Raji (cell line): ENCODE measurements around the gene SEC31A.

Source experiments
- POLR2A ChIP-seq: IDR thresholded peaks from 2 replicates; pipeline ENCODE4 v1.6.1; 2011; ENCODE audit warnings: low read depth, low read length, control low read depth; ENCODE audit not compliant: insufficient read depth

Gene SEC31A

GRCh38 chr4:82890901-82891706, at the start of gene SEC31A:
TSS of gene SEC31A (minus strand) at chr4:82891153. CDS start at chr4:82881936, 9,217 bp downstream.
- TF ChIP-seq POLR2A = peak; percentile 97

GRCh38 chr4:82939414-82939813, 48.5 kb upstream of the SEC31A start:
- no peak for TF ChIP-seq POLR2A

- no peak for TF ChIP-seq POLR2A
Observed at GRCh38 chr4:82934441-82934840, 43.5 kb upstream of the SEC31A start.

GRCh38 chr4:82930848-82931755, 40.1 kb upstream of the SEC31A start:
- no peak for TF ChIP-seq POLR2A

- TF ChIP-seq POLR2A = no peak
Observed at GRCh38 chr4:82921795-82922194, 30.8 kb upstream of the SEC31A start.

- TF ChIP-seq POLR2A = no peak
Observed at GRCh38 chr4:82919386-82919785, 28.4 kb upstream of the SEC31A start.

- TF ChIP-seq POLR2A = no peak
Observed at GRCh38 chr4:82918091-82918490, 27.1 kb upstream of the SEC31A start.

- no peak for TF ChIP-seq POLR2A
Observed at GRCh38 chr4:82913305-82913704, 22.4 kb upstream of the SEC31A start.

GRCh38 chr4:82909326-82909725, 18.4 kb upstream of the SEC31A start:
- TF ChIP-seq POLR2A = no peak

GRCh38 chr4:82906469-82906868, 15.5 kb upstream of the SEC31A start:
- no peak for TF ChIP-seq POLR2A

- no peak for TF ChIP-seq POLR2A
Observed at GRCh38 chr4:82905205-82905604, 14.3 kb upstream of the SEC31A start.

- TF ChIP-seq POLR2A = no peak
Observed at GRCh38 chr4:82903737-82904136, 12.8 kb upstream of the SEC31A start.

- peak; percentile 83 for TF ChIP-seq POLR2A
Observed at GRCh38 chr4:82901183-82901718, 10.3 kb upstream of the SEC31A start.

GRCh38 chr4:82900411-82901182, 9.6 kb upstream of the SEC31A start, which contains the start of gene THAP9:
TSS of gene THAP9 (plus strand) at chr4:82900735. CDS start at chr4:82900803, 68 bp downstream.
- peak; percentile 87 for TF ChIP-seq POLR2A

- no peak for TF ChIP-seq POLR2A
Observed at GRCh38 chr4:82900066-82900410, 9.1 kb upstream of the SEC31A start.

GRCh38 chr4:82899374-82900065, 8.6 kb upstream of the SEC31A start:
- TF ChIP-seq POLR2A = no peak
